ENCODE results near the gene C1orf115. TPM values are rescaled to one million over a fixed set of nuclear protein-coding genes. Genes with fewer than 3 reads are reported as not detected.

C1orf115 gene
- total RNA-seq, 1 experiment from 2014 or later, result 33.9 TPM

- intact Hi-C loops (cut with micrococcal nuclease; ENCODE audit: unreplicated experiment), result no loop called here
- TF ChIP-seq, protein P1, sequence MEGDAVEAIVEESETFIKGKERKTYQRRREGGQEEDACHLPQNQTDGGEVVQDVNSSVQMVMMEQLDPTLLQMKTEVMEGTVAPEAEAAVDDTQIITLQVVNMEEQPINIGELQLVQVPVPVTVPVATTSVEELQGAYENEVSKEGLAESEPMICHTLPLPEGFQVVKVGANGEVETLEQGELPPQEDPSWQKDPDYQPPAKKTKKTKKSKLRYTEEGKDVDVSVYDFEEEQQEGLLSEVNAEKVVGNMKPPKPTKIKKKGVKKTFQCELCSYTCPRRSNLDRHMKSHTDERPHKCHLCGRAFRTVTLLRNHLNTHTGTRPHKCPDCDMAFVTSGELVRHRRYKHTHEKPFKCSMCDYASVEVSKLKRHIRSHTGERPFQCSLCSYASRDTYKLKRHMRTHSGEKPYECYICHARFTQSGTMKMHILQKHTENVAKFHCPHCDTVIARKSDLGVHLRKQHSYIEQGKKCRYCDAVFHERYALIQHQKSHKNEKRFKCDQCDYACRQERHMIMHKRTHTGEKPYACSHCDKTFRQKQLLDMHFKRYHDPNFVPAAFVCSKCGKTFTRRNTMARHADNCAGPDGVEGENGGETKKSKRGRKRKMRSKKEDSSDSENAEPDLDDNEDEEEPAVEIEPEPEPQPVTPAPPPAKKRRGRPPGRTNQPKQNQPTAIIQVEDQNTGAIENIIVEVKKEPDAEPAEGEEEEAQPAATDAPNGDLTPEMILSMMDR (IDR thresholded peaks at IDR 0.05; ENCODE audit: insufficient read depth in 1 of 2, low read depth in 1 of 2, low read length in 1 of 2, severe bottlenecking in 1 of 2, unreplicated experiment in 1 of 2), result no peak
- DNase-seq, result no peak
- POLR2A ChIA-PET, result no interaction called here
- no peak overlapping the region for H3K4me3 ChIP-seq (ENCODE audit: low read depth, low read length)
- H3K9me3 ChIP-seq, result no peaks in the 10 kb centered on the region; the same call in 1 of the 2 replicates
- H3K36me3 Mint-ChIP-seq (ENCODE audit: insufficient read depth, unreplicated experiment), result no peaks in the 10 kb centered on the region
- peaks cover 7% of the 10 kb centered on the region for H3K9me3 Mint-ChIP-seq (ENCODE audit: unreplicated experiment)
- no peak overlapping the region for H3K27ac Mint-ChIP-seq (ENCODE audit: unreplicated experiment)
- no TSS peak for BruUV-seq (replicated peaks)
- H3K4me1 Mint-ChIP-seq (ENCODE audit: low read depth, unreplicated experiment), result peaks cover 7% of the 10 kb centered on the region
- no peaks in the 10 kb centered on the region for H3K27me3 ChIP-seq (replicated peaks; ENCODE audit: control insufficient read depth, insufficient read depth, low read length)
- H3K27me3 Mint-ChIP-seq (ENCODE audit: insufficient read depth, unreplicated experiment), result no peaks in the 10 kb centered on the region
- no peak overlapping the region for H3K4me3 Mint-ChIP-seq (ENCODE audit: unreplicated experiment)
- H3K4me1 ChIP-seq, result no peaks in the 10 kb centered on the region
- CTCF ChIA-PET, result no interaction called here
- H3K36me3 ChIP-seq (ENCODE audit: control insufficient read depth, insufficient read depth, low read length), result no peaks in the 10 kb centered on the region
Observed at GRCh38 chr1:220741349-220741748, 51.2 kb downstream of the C1orf115 start.

GRCh38 chr1:220741825-220742224 is 51.7 kb downstream of the C1orf115 start:
- no peak overlapping the region for H3K4me3 Mint-ChIP-seq (ENCODE audit: unreplicated experiment)
- H3K36me3 Mint-ChIP-seq (ENCODE audit: insufficient read depth, unreplicated experiment), result no peaks in the 10 kb centered on the region
- CTCF ChIA-PET, result no interaction called here
- H3K4me1 Mint-ChIP-seq (ENCODE audit: low read depth, unreplicated experiment), result peaks cover 7% of the 10 kb centered on the region
- Histone ChIP-seq H3K4me3 (ENCODE audit: low read depth, low read length) (no peak overlapping the region), H3K4me1 (no peaks in the 10 kb centered on the region), H3K9me3 (no peaks in the 10 kb centered on the region; the same call in 1 of the 2 replicates), H3K27me3 (replicated peaks; ENCODE audit: control insufficient read depth, insufficient read depth, low read length) (no peaks in the 10 kb centered on the region), H3K36me3 (ENCODE audit: control insufficient read depth, insufficient read depth, low read length) (no peaks in the 10 kb centered on the region)
- intact Hi-C loops (cut with micrococcal nuclease; ENCODE audit: unreplicated experiment), result no loop called here
- TF ChIP-seq, protein P1 (IDR thresholded peaks at IDR 0.05; ENCODE audit: insufficient read depth in 1 of 2, low read depth in 1 of 2, low read length in 1 of 2, severe bottlenecking in 1 of 2, unreplicated experiment in 1 of 2), result no peak
- BruUV-seq (replicated peaks), result no TSS peak
- H3K9me3 Mint-ChIP-seq (ENCODE audit: unreplicated experiment), result peaks cover 3% of the 10 kb centered on the region
- no peak for DNase-seq
- no peaks in the 10 kb centered on the region for H3K27me3 Mint-ChIP-seq (ENCODE audit: insufficient read depth, unreplicated experiment)
- POLR2A ChIA-PET, result no interaction called here
- H3K27ac Mint-ChIP-seq (ENCODE audit: unreplicated experiment), result no peak overlapping the region

GRCh38 chr1:220742520-220742919 is 52.4 kb downstream of the C1orf115 start:
- H3K4me1 ChIP-seq, result no peaks in the 10 kb centered on the region
- Mint-ChIP-seq H3K27ac (ENCODE audit: unreplicated experiment) (no peak overlapping the region), H3K4me1 (ENCODE audit: low read depth, unreplicated experiment) (peaks cover 13% of the 10 kb centered on the region), H3K4me3 (ENCODE audit: unreplicated experiment) (no peak overlapping the region), H3K27me3 (ENCODE audit: insufficient read depth, unreplicated experiment) (no peaks in the 10 kb centered on the region), H3K9me3 (ENCODE audit: unreplicated experiment) (no peaks in the 10 kb centered on the region), H3K36me3 (ENCODE audit: insufficient read depth, unreplicated experiment) (no peaks in the 10 kb centered on the region)
- ChIA-PET POLR2A (no interaction called here), CTCF (no interaction called here)
- BruUV-seq (replicated peaks), result no TSS peak
- no peak overlapping the region for H3K4me3 ChIP-seq (ENCODE audit: low read depth, low read length)
- TF ChIP-seq, protein P1 (IDR thresholded peaks at IDR 0.05; ENCODE audit: insufficient read depth in 1 of 2, low read depth in 1 of 2, low read length in 1 of 2, severe bottlenecking in 1 of 2, unreplicated experiment in 1 of 2), result no peak
- DNase-seq, result no peak
- intact Hi-C loops (cut with micrococcal nuclease; ENCODE audit: unreplicated experiment), result no loop called here
- H3K36me3 ChIP-seq (ENCODE audit: control insufficient read depth, insufficient read depth, low read length), result no peaks in the 10 kb centered on the region
- no peaks in the 10 kb centered on the region for H3K27me3 ChIP-seq (replicated peaks; ENCODE audit: control insufficient read depth, insufficient read depth, low read length)
- H3K9me3 ChIP-seq, result no peaks in the 10 kb centered on the region; the same call in 1 of the 2 replicates

All from Caco-2 (cell line).